ENCODE results near the gene PRL.

Gene PRL

DNA sequence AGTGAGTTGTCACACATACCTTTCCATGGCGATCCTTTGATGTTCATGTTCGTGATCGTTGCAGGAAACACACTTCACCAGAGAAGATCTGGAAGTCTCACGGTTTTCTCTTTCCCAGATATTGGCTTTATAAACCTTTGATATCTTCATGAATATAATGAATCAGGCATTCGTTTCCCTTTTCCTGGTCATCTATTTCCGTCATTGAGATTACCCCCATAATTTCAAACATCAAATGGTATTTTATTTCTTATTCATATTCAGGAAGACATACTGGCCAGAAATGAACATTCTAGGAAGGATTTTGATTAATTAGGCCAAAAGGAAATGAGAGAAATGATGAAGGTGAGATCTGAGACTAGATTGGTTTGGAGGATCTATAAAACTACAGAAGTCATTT, at the start of gene PRL:
PRL (minus strand) TSS at position 101 of the 400 bp plus-strand sequence; CDS start at position 47, 54 bp downstream.
- no peak for DNase-seq (ENCODE audit: low read depth in 2 of 2)

DNA sequence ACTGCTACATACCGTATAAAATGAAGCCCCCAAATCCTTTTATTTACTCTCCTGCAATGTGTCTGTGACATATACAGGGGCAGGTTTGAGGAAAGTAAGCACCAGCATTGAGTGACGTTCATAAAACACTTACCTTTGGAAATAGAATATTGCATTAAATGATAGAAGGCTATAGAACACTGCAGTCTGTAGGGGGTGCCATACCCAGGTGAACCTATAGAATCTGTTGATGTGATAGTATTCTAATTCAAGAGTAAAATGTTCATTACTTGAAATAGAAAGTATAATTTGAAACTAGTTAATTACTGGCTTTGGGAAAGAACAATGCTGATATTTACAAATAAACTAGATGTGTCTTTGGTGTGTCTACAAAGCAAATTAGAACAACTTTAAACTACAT, 47.0 kb upstream of the PRL start:
- no peak for DNase-seq (ENCODE audit: low read depth in 2 of 2)

DNA sequence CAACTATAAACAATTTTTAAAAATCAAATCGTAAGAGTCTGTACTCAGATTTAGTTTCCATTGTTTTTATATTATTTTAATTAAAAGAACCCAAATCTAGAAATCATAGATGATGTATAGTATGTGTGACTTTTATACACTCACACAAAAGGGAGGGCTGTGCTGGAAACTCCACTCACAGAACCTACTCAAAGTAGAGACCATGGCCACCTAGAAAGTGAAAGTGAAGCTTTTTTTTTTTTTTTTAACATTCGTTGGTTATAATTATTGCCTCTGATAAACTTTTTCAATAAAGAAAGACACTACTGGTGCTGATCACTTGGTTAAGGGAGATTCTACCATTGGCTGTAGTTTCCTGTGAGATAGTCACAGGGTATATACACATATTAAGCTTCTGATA, 37.9 kb upstream of the PRL start:
- no peak for DNase-seq (ENCODE audit: low read depth in 2 of 2)

DNA sequence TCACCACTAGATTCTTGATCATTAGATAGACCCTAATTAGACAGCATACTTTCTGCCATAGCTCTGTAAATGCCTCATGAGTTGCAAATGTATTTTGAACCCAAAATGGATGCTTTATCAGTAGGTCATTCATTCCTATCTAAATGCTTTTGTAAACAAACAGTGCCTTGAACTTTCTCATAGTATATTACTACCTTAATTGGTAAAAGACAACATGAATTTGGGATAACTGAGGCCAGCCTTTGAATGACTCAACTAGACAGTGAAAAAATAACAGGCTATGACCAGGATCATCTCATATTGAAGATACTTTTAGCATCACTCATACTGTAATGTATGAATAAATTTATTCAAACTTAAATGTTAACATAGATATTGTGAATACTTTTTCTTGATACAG, 37.0 kb upstream of the PRL start:
- no peak for DNase-seq (ENCODE audit: low read depth in 2 of 2)

DNA sequence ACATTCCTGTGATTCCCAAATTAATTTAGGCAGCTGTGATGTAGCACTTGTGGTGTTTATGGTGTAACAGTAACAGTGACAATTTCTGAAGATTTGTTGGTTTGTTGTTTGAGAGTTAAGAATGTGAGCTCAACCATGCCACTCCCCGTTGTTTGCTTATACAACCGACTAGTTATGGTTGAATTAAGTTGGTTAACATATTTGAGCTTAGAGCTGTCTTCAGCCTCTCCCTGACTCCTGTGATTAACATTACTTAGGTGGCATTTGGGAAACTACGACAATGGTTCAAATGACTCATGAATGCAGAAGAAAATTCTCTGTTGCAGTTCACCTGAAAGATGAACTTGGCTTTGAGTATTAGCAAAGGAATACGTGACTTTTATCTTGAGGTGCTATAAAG, 35.9 kb upstream of the PRL start:
- no peak for DNase-seq (ENCODE audit: low read depth in 2 of 2)

DNA sequence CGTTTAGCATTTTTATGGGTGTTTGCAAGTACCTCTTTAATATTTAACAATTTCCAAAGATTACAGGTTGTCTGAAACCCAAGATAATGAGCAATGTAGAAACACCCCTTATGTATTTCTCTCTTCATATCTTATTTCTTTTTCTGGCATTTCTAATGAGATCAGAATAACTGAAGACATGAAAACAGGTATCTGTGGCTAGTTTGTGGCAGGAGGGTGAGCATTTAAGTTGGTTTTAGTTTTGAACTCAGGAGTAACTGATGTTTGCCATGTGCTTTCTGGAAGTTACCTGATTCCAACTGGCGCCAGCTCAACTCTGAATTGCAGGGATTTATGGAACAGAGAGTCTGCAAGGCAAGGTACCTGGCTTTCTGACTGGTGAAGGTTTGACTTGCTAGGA, 35.4 kb upstream of the PRL start:
- no peak for DNase-seq (ENCODE audit: low read depth in 2 of 2)

DNA sequence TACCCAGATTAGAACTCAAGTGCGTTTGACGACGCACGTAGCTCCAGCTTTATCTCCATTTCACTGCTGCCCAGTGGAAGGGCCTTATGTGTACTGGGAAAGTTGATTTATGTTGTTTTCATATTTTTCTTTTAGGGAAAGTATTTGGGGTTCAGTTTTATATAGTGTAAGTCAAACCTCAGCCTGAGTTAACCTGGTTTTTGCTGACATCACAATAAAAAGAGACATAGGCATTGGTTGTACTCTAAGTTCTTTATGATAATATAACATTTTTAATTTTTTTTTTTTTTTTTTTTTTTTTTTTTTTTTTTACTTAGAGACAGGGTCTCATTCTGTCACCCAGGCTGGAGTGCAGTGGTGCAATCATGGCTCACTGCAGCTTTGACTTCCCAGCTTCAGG, 34.1 kb upstream of the PRL start:
- DNase-seq (ENCODE audit: low read depth in 2 of 2): no peak

DNA sequence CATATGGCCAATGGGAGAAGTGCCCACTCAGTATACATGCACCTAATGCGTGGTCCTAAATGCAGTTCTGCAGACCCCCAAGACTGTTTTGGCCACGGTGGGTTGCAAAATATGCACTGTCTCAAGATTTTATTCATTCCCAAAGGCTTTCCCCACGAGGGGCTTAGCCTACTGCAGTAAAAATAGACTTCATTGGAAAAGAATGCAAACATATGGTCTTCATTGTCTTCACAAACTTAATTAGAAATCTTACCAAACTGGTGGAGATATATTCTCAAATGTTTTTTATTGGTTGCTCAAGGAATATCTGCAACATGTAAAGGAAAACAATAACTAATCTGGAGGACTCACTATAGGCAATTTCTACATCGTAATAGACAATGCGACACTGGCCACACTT, 31.6 kb upstream of the PRL start:
- DNase-seq (ENCODE audit: low read depth in 2 of 2): no peak

DNA sequence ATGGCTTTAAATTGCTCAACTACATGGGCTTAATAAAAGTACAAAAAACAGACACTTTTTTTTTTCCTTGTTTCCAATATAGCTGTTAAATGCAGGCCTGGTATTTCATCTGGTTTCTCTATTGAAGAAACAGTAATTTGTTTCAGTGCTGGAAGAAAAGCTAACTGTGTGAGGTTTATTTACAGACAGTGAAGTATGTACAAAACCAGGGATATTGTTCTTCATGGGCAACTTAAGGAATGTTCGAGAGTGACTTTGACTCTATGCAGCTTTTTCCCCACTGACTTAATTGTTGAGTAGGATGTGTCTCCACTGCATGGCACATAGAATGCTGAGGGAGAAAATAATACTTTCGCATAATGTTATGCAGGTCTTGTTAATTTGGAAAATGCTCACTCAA, 31.0 kb upstream of the PRL start:
- no peak for DNase-seq (ENCODE audit: low read depth in 2 of 2)

DNA sequence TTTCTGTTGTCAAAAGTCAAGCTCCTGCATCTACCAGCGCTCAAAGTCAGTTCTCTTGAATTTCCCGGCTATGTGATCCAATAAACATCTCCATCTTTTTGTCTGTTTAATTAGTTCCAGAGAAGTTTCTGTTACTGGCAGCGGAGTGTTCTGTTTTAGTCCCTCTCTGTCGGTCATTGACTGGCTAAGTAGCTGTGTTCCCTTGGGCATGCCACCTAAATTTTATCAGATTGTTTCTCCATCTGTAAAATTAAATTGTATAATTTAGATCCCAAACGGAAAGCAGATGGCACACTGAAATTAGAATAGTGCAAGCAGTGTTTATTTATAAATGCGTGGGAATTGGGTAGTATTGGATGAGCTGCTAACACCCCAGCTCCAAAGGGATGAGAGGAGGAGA, 29.7 kb upstream of the PRL start:
- DNase-seq (ENCODE audit: low read depth in 2 of 2): no peak

DNA sequence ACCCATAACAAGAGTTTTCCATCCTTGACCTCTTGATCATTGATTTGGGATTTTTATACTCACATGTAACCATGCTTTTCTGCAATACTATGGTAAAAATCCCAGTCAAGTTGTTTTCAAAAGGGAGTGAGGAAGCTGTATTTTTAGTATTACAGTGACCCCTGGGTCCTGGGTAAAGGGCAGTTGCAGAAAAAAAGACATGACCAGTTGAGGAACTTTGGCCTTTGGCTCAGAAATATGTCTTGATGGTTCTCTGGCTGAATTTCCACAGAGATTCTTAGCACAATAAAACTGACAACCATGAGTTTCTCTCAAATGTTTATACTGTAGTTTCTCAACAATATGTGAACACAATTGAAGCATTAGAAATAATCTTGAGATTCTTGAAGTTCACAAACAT, 28.6 kb upstream of the PRL start:
- DNase-seq (ENCODE audit: low read depth in 2 of 2): no peak

DNA sequence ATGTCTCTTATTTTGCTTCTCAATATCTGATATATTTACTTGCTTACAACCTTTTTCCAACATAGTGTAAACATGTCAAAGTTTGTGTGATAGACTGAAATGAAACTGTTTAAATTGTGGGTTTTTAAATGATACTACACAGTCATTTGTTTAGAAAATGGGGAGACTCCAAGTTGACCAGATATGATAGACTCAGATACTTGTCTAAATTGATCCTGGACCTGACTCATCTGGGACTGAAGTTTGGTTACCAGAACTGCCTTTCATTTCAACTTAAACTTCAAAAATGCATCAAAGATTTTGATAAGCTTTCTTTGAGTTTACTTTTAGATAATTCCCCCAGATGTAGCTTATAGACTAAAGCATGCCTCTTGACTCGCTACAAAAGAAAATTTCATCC, 27.0 kb upstream of the PRL start:
- no peak for DNase-seq (ENCODE audit: low read depth in 2 of 2)

DNA sequence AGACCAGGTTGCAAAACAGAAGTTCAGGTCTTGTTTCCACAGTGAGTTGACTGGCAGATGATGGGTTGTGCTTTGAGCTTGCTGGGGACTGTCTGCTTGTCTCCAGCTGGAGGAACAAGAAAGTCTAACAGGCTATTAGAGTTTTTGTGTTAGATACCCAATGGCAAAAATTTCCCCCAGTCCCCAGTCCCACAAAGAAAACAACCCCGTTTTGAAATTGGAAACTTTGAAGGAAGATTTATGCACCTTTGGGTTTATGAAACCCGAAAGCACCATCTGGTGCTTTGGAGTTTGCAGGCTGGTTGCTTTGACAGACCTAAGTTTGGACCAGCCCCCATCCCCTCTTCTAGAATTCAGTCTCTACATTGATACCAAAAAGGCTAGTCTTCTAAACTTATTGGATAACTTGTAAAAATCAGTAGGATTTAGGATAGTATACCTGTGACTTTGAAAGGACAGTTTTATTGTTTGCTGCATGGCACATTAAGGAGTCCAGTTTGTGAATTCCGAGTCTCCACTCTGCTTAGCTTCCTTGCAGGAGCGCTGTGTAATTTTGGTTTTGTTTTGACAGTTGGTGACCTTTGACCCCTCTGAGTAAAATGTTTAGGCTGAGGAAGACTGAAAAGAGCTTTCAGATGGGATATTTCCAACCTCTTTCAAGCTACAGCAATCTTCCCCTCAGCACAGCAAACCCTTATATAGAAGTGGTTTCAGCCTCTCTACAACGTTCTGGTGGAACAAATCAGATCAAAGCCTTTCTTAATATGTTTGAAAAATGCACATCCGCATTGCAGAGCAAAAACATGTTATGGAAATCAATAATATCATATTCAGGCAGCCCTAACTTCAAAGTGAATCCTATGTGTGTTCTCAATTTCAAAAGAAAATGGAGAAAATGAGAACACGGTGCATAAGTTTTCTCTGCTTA, 25.5 kb upstream of the PRL start:
- DNase-seq (ENCODE audit: low read depth in 2 of 2): no peak

DNA sequence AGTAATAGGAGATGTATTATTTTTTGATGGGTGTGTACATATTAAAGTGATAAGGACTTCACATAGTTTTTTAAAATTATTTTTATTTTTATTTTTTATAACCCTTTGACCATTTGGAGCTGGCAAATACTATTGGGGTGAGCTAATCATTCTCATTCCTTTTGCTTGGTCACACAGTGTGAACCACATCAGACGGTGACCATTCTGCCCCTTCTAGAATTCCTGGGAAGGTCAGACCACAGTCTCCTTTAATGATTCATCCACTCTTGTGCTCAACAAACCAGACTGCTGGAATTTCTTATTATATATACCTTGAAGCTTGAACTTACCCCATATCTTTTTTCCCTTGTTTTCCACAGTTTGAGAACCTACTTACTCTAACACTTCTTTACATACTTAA, 23.9 kb upstream of the PRL start:
- no peak for DNase-seq (ENCODE audit: low read depth in 2 of 2)

DNA sequence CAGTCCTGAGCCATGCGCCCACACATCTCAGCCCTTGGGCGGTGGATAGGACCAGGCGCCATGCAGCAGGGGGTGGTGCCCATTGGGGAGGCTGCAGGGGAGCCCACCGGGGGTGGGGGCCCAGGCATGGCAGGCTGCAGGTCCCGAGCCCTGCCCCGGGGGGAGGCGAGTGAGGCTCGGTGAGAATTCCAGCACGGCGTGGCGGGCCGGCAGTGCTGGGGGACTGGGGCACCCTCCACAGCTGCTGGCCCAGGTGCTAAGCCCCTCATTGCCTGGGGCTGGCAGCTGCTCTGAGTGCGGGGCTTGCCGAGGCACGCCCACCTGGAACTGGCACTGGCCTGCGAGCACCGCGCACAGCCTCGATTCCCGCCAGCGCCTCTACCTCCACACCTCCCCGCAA, 21.6 kb upstream of the PRL start:
- DNase-seq (ENCODE audit: low read depth in 2 of 2): no peak

DNA sequence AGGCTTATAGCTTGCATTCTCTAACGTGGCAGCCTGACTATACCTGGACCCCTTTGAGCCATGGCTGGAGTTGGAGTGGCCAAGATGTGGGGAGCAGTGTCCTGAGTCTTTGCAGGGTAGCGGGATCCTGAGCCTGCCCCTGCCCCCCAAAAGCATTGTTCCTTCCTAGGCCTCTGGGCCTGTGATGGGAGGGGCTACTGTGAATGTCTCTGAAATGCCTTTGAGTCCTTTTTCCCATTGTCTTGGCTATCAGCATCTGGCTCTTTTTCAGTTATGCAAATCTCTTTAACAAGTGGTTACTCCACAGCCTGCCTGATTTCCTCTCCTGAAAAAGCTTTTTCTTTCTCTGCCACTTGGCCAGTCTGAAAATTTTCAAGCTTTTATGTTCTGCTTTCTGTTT, 17.0 kb upstream of the PRL start:
- no peak for DNase-seq (ENCODE audit: low read depth in 2 of 2)

DNA sequence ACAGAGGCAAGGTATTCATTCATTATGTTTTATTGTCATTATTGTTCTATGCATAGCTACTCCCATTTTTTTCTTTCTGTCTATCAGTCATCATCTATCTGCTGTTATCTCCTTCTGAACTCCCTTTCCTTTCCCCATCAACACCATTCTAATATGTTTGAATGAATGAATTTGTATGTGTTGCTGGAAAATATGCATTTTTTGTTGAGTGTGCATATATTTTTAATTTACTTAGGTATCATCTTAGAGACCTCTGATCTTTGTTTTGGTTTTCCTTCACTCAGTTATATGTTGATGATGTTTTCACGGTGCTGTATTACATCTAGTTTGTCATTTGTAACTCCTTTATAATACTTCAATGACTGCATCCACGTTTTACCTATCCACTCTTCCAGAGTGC, 12.1 kb upstream of the PRL start:
- DNase-seq (ENCODE audit: low read depth in 2 of 2): no peak

DNA sequence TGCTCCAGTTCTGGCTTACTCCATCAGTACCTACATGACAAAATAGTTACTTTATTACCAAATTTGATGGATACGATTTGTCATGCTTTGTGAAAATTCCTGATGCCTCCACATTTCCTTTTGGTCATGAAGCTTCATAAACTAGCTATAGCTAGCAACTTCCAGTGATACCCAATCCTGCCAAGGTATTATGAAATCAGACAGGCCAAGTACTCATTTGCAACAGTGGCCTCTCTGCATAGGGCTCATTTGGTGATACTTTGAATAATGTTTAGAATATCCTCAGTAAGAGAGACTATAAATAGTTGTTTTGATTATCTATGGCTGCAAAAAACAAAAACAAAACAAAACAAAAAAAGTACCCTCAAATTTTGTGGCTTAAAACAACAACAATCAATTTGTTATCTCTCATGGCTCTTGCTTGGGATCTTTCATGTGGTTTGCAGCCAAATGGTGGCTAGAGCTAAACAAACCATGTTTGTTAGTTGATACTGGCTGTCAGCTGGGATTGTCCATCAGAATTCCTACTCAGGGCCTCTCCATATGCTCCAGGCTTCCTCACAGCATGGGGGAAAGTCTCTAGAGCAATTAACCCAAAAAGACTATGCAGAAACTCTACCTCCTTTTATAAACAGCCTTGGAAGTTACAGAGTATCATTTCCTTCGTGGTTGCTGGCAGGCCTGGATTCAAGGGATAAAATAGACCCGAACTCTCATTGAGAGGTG, 10.1 kb upstream of the PRL start:
- no peak for DNase-seq (ENCODE audit: low read depth in 2 of 2)

DNA sequence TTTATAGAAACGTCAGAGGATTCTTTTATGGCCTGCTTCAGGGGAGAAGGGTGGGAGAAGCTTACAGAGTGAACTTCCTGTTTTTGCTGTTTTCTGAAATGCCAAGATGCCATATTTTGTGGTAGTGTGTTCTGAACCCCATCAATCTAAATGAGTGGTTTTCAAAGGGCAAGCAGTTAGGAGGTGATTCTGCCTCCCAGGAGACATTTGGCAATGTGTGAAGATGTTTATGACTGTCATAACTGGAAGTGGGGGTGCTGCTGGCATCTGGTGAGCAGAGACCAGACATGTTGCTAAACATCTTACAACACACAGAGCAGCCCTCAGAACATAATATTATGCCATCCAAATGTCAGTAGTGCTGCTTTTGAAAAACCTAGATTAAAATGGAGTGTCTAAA, 6.0 kb upstream of the PRL start:
- no peak for DNase-seq (ENCODE audit: low read depth in 2 of 2)

DNA sequence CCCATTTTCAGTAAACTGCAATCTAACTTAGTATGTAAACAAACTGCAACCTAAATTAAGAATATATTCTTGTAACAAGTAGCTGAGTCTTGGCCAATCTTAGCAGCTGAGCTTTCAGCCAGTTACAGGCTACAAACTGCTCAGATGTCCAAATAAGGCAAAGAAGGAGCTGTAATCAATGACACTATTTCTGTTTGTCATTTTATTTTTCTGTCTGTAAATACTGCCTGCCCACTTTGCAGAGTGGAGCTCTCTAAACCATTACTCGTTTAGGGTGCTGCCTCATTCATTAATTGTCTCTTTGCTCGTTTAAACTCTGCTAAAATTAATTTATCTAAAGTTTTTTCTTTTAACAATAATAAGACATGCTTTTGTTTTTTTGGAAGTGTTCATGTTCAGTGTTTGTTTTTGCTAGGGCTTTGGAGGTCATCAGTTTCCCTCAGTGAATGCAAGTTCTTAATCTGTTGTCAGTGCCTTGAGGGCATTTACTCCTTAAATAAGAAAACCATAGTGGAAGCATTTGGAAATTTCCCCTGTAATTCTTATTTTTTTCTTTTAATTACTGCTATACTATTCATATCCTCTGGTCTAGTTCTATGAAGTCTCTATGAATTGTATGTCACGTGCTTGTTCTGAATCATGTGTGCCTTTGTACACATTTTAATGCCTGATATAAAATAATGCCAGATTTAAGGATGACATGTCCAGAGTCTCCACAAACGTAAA, 3.6 kb upstream of the PRL start:
- DNase-seq (ENCODE audit: low read depth in 2 of 2): no peak

DNA sequence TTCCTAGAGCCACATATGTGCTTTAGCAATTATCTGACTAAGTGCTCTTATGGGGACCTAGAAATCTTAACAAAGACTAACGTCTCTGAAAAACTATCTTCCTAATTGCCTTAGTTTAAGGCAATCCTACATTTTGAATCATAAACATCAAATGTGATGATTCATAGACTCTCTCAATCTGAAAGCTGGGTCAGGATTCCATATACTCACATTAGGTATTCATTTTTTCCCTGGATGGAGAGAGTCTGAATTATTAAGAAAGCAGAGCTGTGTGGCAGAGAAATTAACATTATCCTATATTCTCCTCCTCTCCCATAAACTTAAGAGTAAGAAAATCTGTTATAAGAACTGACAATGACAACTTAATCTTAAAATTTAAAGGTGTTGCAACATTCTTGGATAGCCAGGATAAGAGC, 1.6 kb upstream of the PRL start:
- no peak for DNase-seq (ENCODE audit: low read depth in 2 of 2)

DNA sequence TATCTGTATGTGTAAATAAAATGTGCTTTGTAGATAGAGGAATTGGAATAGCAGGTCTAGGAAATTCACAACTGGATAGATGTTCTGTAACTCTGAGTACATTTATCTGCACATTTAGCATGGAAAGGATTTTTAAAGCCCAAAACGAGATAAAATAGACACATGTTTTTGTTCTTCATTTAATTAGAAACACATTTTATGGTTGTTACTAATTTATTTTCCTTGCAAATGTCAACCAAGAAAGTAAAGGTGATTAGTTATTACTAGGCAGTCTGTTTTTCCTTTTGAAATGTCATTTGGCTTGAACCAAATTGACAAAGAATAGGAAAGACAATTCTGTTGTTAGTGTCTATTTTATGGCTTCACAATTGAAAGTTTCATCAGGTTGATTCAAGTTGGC, 769 bp downstream of the PRL start:
- no peak for DNase-seq (ENCODE audit: low read depth in 2 of 2)

DNA sequence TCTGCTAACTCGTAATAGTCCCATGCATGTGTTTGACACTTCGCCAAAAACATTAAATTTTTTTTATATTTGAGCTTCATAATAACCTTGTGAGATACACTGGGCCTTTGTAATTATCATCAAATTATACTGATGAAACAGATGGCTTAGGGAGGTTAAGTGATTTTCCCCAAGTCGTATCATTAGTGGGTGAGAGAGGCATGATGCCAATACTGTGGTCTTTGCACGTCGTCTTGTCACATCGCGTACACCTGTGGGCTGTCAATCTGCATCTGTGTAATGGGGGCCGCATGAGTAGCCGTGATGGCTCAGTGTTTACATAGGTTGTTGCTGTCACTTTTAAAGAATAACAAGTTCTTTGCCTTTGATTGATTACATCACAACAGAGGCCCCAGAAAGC, 1.7 kb downstream of the PRL start:
- DNase-seq (ENCODE audit: low read depth in 2 of 2): no peak

Data from stimulated activated CD4-positive, alpha-beta T cell treated with anti-CD3 and anti-CD28 coated beads, Interleukin-15, amount 100 ng/mL, for 48 hours (primary cell).